GM21526 (cell line): ENCODE results near the gene ENPP6.
"Not testable (repeated sequence)": the region's sequence is repeated elsewhere in the genome, so short reads cannot be mapped to it uniquely, and the experiment has no call there.

Experiments
- ATAC-seq: cut with Tn5 transposase; IDR thresholded peaks from one replicate; pipeline ENCODE4 v1.9.1; 2021; ENCODE audit warnings: moderate library complexity; ENCODE audit not compliant: unreplicated experiment, low FRiP score

The ENPP6 gene

GRCh38 chr4:184066584-184067300, 150.9 kb downstream of the ENPP6 start:
- no peak for ATAC-seq

DNA sequence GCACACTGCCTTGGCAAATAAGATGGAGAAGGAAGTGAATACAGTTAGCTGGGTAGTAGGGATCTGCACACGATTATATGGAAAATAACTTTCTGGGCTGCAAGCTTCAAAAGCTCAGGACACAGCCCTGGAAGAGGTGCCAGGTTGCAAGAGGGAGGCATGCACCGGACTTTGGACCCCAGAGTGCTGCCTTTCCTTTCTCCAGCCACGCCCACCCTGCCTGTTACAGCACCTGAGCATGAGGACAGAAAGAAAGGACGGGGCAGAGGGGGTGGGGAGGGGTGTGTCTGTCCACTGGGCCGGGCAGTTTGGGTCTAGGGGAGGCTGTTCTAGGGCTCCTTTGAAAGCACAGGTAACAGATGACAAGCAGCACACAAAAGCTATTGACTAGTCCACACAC, 152.8 kb downstream of the ENPP6 start:
- no peak for ATAC-seq

DNA sequence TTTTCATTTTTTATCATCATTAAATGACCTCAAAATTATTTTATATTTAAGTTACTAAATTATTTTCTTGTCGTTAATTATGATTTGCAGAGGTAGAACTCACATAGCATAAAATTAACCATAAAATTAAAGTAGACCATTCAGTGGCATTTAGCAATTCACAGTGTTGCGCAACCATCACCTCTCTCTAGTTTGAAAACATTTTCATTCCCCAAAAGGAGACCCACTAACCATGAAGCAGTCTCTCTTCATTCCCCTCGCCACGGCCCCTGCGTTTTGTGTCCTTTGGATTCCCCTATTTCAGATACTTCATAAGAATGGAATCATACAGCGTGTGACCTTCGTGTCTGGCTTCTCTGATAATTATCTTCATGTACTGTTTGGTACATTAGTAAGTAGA, 154.9 kb downstream of the ENPP6 start:
- ATAC-seq: no peak

DNA sequence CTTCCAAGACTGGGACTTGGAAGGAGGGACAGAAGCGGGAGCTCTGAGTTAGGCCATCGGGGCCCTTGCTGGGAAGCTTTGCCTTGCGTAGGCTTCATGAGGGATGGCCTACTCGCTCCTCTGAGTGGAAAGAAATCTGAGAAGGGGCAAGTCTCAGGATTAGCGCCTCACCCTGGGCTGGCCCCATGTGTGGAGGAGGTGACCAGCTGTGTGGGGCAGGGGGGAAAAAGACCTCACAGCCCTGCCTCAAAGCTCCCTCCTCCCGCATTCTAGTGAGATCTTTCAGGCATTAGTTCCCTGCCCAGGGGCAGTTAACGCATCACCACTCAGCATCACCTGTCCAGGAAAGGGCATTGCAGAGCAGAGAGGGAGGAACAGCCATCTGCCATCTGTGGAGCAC, 156.1 kb downstream of the ENPP6 start:
- no peak for ATAC-seq

GRCh38 chr4:184059099-184059498, 158.6 kb downstream of the ENPP6 start:
- no peak for ATAC-seq

GRCh38 chr4:184058026-184058425, 159.6 kb downstream of the ENPP6 start:
- ATAC-seq: no peak

DNA sequence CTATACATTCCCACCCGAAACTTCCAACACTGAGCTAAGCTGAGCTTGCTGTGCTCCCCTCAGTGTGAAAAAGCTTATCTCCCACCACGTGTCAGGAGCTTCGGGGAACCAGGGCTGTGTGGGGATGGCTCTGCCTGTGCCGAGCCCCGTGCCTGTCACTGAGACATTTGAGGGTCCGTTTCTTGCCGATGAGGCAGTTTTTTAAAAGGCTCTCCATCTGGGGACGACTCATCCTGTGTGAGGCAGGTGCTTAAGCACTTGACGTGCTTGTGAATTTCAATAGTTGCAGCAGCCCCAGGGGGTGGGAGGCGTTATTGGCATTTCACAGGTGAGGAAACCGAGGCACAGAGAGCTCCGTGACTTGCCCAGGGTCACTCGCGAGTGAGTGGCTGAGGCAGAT, 160.8 kb downstream of the ENPP6 start:
- ATAC-seq: no peak

- ATAC-seq: no peak
Measured at GRCh38 chr4:184053434-184053833, 164.2 kb downstream of the ENPP6 start.

DNA sequence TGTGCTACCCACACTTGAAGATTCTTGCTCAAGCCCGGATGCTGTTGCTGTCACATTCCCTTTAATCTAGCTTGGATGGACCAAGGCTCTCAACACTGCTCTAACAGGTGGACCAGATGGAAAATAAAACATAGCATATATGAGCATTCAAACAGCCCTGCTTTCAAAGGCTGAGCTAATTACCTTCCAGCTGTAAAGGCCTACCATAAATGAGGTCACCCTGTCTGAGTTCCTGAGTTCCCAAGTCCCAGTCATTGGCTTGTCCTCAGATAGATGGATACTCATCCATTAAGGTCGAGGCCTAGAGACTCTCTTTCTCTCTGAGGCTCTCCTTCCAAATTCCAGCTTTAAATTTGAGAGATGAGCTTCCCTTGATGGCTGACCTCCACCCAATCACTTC, 165.1 kb downstream of the ENPP6 start:
- ATAC-seq: no peak

GRCh38 chr4:184051262-184051661, 166.4 kb downstream of the ENPP6 start:
- not testable (repeated sequence) for ATAC-seq

- ATAC-seq: no peak
Measured at GRCh38 chr4:184046148-184046547, 171.5 kb downstream of the ENPP6 start.

DNA sequence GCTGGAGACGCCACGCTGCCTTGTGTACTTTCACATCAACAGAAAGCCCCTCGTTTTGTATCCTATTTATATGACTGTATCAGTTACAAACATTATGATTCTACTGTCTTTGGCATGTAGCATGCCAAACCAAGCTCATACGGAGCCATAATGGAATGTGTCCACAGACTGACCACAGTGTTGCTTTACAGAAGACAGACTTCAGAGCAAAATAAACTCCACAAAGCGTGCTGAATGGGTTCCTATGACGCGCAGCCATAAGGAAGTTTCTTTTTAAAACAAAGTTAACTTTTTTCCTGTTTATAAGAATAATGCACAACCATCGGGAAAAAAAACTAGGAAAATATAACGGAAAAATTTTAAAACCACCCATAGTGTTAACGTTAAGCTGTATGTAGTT, 176.5 kb downstream of the ENPP6 start:
- no peak for ATAC-seq

- ATAC-seq: no peak
Measured at GRCh38 chr4:184039963-184040383, 177.7 kb downstream of the ENPP6 start.
